Mononuclear cell (primary cell): ENCODE measurements around the gene LGALS9. TPM values are rescaled to one million over a fixed set of nuclear protein-coding genes. Genes with fewer than 3 reads are reported as not detected.
"Not testable (repeated sequence)": the region's sequence is repeated elsewhere in the genome, so short reads cannot be mapped to it uniquely, and the experiment has no call there.

Experiments used
- H3K27me3 ChIP-seq: 2 replicates; pipeline ENCODE4 v1.6.0; 2011; ENCODE audit warnings: low read length, control low read depth; ENCODE audit not compliant: insufficient read depth
- H3K4me1 ChIP-seq: 2 replicates; pipeline ENCODE4 v1.5.1; 2011; ENCODE audit warnings: mild to moderate bottlenecking, low read length, control low read depth; ENCODE audit not compliant: insufficient read depth
- H3K4me3 ChIP-seq: 2 replicates; pipeline ENCODE4 v1.5.1; 2011; ENCODE audit warnings: mild to moderate bottlenecking, low read length, moderate library complexity
- H3K9me3 ChIP-seq: 2 replicates; pipeline ENCODE4 v1.5.1; 2011; ENCODE audit warnings: low read depth, mild to moderate bottlenecking, control low read depth, low read length
- total RNA-seq: library from RNA; depleted of rRNA; stranded (reverse); fragments of >200 nt; gene quantifications from one replicate; pipeline ENCODE4 v1.2.3, GENCODE V29; 2012

LGALS9 gene
- total RNA-seq, 1 donor: 61.1 TPM

GRCh38 chr17:27667656-27668487 lies 36.9 kb downstream of the LGALS9 start:
- H3K9me3 ChIP-seq: no peaks in the 10 kb centered on the region
- no peaks in the 10 kb centered on the region for H3K27me3 ChIP-seq
- H3K4me3 ChIP-seq: no peak overlapping the region
- no peaks in the 10 kb centered on the region for H3K4me1 ChIP-seq

- H3K4me3 ChIP-seq: no peak overlapping the region
Observed at GRCh38 chr17:27668488-27668823, 37.5 kb downstream of the LGALS9 start.

GRCh38 chr17:27669136-27669535 lies 38.1 kb downstream of the LGALS9 start:
- Histone ChIP-seq H3K4me1 (no peaks in the 10 kb centered on the region), H3K9me3 (no peaks in the 10 kb centered on the region), H3K27me3 (no peaks in the 10 kb centered on the region), H3K4me3 (no peak overlapping the region)

More at GRCh38 chr17:27668488-27668823, 37.5 kb downstream of the LGALS9 start:
- Histone ChIP-seq H3K4me1 (no peaks in the 10 kb centered on the region), H3K9me3 (no peaks in the 10 kb centered on the region), H3K27me3 (no peaks in the 10 kb centered on the region)

- no peaks in the 10 kb centered on the region for H3K27me3 ChIP-seq
Observed at GRCh38 chr17:27669850-27670249, 38.9 kb downstream of the LGALS9 start.

GRCh38 chr17:27670791-27671590 lies 40.0 kb downstream of the LGALS9 start:
- H3K4me3 ChIP-seq: no peak overlapping the region
- no peaks in the 10 kb centered on the region for H3K4me1 ChIP-seq
- H3K9me3 ChIP-seq: no peaks in the 10 kb centered on the region
- no peaks in the 10 kb centered on the region for H3K27me3 ChIP-seq

More at GRCh38 chr17:27669850-27670249, 38.9 kb downstream of the LGALS9 start:
- Histone ChIP-seq H3K4me1 (no peaks in the 10 kb centered on the region), H3K9me3 (no peaks in the 10 kb centered on the region), H3K4me3 (no peak overlapping the region)

- H3K4me3 ChIP-seq: no peak overlapping the region
- no peaks in the 10 kb centered on the region for H3K4me1 ChIP-seq
- H3K27me3 ChIP-seq: no peaks in the 10 kb centered on the region
- no peaks in the 10 kb centered on the region for H3K9me3 ChIP-seq
Observed at GRCh38 chr17:27671591-27671910, 40.6 kb downstream of the LGALS9 start.

GRCh38 chr17:27671977-27672480 lies 41.0 kb downstream of the LGALS9 start:
- H3K27me3 ChIP-seq, H3K4me1 ChIP-seq, H3K4me3 ChIP-seq, H3K9me3 ChIP-seq: not testable (repeated sequence)

- Histone ChIP-seq H3K4me1 (no peaks in the 10 kb centered on the region), H3K27me3 (no peaks in the 10 kb centered on the region), H3K9me3 (no peaks in the 10 kb centered on the region), H3K4me3 (no peak overlapping the region)
Observed at GRCh38 chr17:27674335-27674734, 43.3 kb downstream of the LGALS9 start.

- H3K27me3 ChIP-seq: no peaks in the 10 kb centered on the region
- no peak overlapping the region for H3K4me3 ChIP-seq
- no peaks in the 10 kb centered on the region for H3K4me1 ChIP-seq
- no peaks in the 10 kb centered on the region for H3K9me3 ChIP-seq
Observed at GRCh38 chr17:27677191-27677590, 46.2 kb downstream of the LGALS9 start.

GRCh38 chr17:27686322-27686721 lies 55.3 kb downstream of the LGALS9 start:
- H3K9me3 ChIP-seq, H3K27me3 ChIP-seq, H3K4me3 ChIP-seq, H3K4me1 ChIP-seq: not testable (repeated sequence)

GRCh38 chr17:27690882-27691281 lies 59.9 kb downstream of the LGALS9 start:
- no peak overlapping the region for H3K4me3 ChIP-seq
- no peaks in the 10 kb centered on the region for H3K4me1 ChIP-seq
- no peaks in the 10 kb centered on the region for H3K27me3 ChIP-seq
- peaks cover 16% of the 10 kb centered on the region for H3K9me3 ChIP-seq

- not testable (repeated sequence) for H3K4me1 ChIP-seq, H3K4me3 ChIP-seq, H3K27me3 ChIP-seq
- peaks cover 18% of the 10 kb centered on the region for H3K9me3 ChIP-seq
Observed at GRCh38 chr17:27695254-27695814, 64.3 kb downstream of the LGALS9 start.
